BLaER1 treated with 17β-estradiol and CSF1 and Interleukin-3, amounts not matched to agents 10 nM and 100 nM (cell line): ENCODE results near the gene FAM236D.
"Not testable (repeated sequence)": the region's sequence is repeated elsewhere in the genome, so short reads cannot be mapped to it uniquely, and the experiment has no call there.

Experiments
- H3K27ac ChIP-seq, 11 experiments: shearing (Covaris generic); formaldehyde crosslinking; 2 replicates each; pipeline ENCODE4 v1.8.1; 2022
- H3K27me3 ChIP-seq, 11 experiments: shearing (Covaris generic); formaldehyde crosslinking; 2 replicates each; pipeline ENCODE4 v1.8.1; 2022
- H3K36me3 ChIP-seq, 11 experiments: shearing (Covaris generic); formaldehyde crosslinking; 2 replicates each; pipeline ENCODE4 v1.8.1; 2022
- H3K4me1 ChIP-seq, 10 experiments: shearing (Covaris generic); formaldehyde crosslinking; 2 replicates each; pipeline ENCODE4 v1.8.1; 2022
- H3K4me2 ChIP-seq, 11 experiments: shearing (Covaris generic); formaldehyde crosslinking; 2 replicates each; pipeline ENCODE4 v1.8.1; 2022
- H3K4me3 ChIP-seq, 10 experiments: shearing (Covaris generic); formaldehyde crosslinking; 2 replicates each; pipeline ENCODE4 v1.8.1; 2022
- H3K9ac ChIP-seq, 11 experiments: shearing (Covaris generic); formaldehyde crosslinking; 2 replicates each; pipeline ENCODE4 v1.8.1; 2022
- H3K9me3 ChIP-seq, 11 experiments: shearing (Covaris generic); formaldehyde crosslinking; replicated peaks in 1 of 11; 2 replicates each; pipeline ENCODE4 v1.8.1; 2022
- H4K20me1 ChIP-seq, 11 experiments: shearing (Covaris generic); formaldehyde crosslinking; 2 replicates each; pipeline ENCODE4 v1.8.1; 2022

FAM236D gene

GRCh38 chrX:72808110-72808509 lies at the start of gene FAM236D:
TSS of gene FAM236D (minus strand) at chrX:72808210. CDS start at chrX:72808110, 100 bp downstream.
- not testable (repeated sequence) for H3K9me3 ChIP-seq, H3K4me3 ChIP-seq, H3K4me2 ChIP-seq, H3K27me3 ChIP-seq, H4K20me1 ChIP-seq, H3K4me1 ChIP-seq, H3K9ac ChIP-seq, H3K27ac ChIP-seq, H3K36me3 ChIP-seq

- H3K4me2 ChIP-seq, H3K4me3 ChIP-seq, H3K9ac ChIP-seq, H3K9me3 ChIP-seq, H3K36me3 ChIP-seq, H3K27me3 ChIP-seq, H4K20me1 ChIP-seq, H3K4me1 ChIP-seq, H3K27ac ChIP-seq: not testable (repeated sequence)
Observed at GRCh38 chrX:72837532-72837931, 29.5 kb upstream of the FAM236D start.

- not testable (repeated sequence) for H3K9me3 ChIP-seq, H3K27ac ChIP-seq, H3K27me3 ChIP-seq, H3K4me2 ChIP-seq, H3K4me1 ChIP-seq, H3K4me3 ChIP-seq, H3K36me3 ChIP-seq, H3K9ac ChIP-seq, H4K20me1 ChIP-seq
Observed at GRCh38 chrX:72830701-72831100, 22.7 kb upstream of the FAM236D start.

- H4K20me1 ChIP-seq, H3K4me2 ChIP-seq, H3K4me1 ChIP-seq, H3K9me3 ChIP-seq, H3K4me3 ChIP-seq, H3K36me3 ChIP-seq, H3K27me3 ChIP-seq, H3K27ac ChIP-seq, H3K9ac ChIP-seq: not testable (repeated sequence)
Observed at GRCh38 chrX:72790390-72790789, 17.6 kb downstream of the FAM236D start.

- not testable (repeated sequence) for H3K9me3 ChIP-seq, H3K36me3 ChIP-seq, H3K4me2 ChIP-seq, H3K27me3 ChIP-seq, H3K4me3 ChIP-seq, H3K4me1 ChIP-seq, H4K20me1 ChIP-seq, H3K9ac ChIP-seq, H3K27ac ChIP-seq
Observed at GRCh38 chrX:72788142-72788541, 19.9 kb downstream of the FAM236D start.

- not testable (repeated sequence) for H3K4me2 ChIP-seq, H3K4me1 ChIP-seq, H4K20me1 ChIP-seq, H3K27ac ChIP-seq, H3K36me3 ChIP-seq, H3K9me3 ChIP-seq, H3K4me3 ChIP-seq, H3K9ac ChIP-seq, H3K27me3 ChIP-seq
Observed at GRCh38 chrX:72783964-72784363, 24.0 kb downstream of the FAM236D start.

- not testable (repeated sequence) for H3K4me2 ChIP-seq, H3K27me3 ChIP-seq
Observed at GRCh38 chrX:72783365-72783936, 24.6 kb downstream of the FAM236D start.

GRCh38 chrX:72782560-72782959 lies 25.4 kb downstream of the FAM236D start, which contains the start of gene FAM236B:
TSS of gene FAM236B (minus strand) at chrX:72782660. CDS start at chrX:72782560, 100 bp downstream.
- not testable (repeated sequence) for H3K27ac ChIP-seq, H3K9me3 ChIP-seq, H3K4me1 ChIP-seq, H3K9ac ChIP-seq, H3K4me2 ChIP-seq, H3K27me3 ChIP-seq, H4K20me1 ChIP-seq, H3K4me3 ChIP-seq, H3K36me3 ChIP-seq

More at GRCh38 chrX:72783365-72783936, 24.6 kb downstream of the FAM236D start:
- not testable (repeated sequence) for H3K9me3 ChIP-seq, H3K4me1 ChIP-seq, H3K36me3 ChIP-seq, H3K9ac ChIP-seq, H3K27ac ChIP-seq, H3K4me3 ChIP-seq, H4K20me1 ChIP-seq

- not testable (repeated sequence) for H3K4me3 ChIP-seq, H3K9ac ChIP-seq, H3K4me2 ChIP-seq, H3K27ac ChIP-seq, H3K36me3 ChIP-seq, H3K9me3 ChIP-seq, H3K4me1 ChIP-seq, H4K20me1 ChIP-seq, H3K27me3 ChIP-seq
Observed at GRCh38 chrX:72778146-72778545, 29.9 kb downstream of the FAM236D start.

- H3K27me3 ChIP-seq, H3K36me3 ChIP-seq, H3K4me3 ChIP-seq, H3K27ac ChIP-seq, H3K9ac ChIP-seq, H3K4me2 ChIP-seq, H3K9me3 ChIP-seq, H4K20me1 ChIP-seq, H3K4me1 ChIP-seq: not testable (repeated sequence)
Observed at GRCh38 chrX:72777467-72777790, 30.6 kb downstream of the FAM236D start.

GRCh38 chrX:72776653-72777466 lies 31.1 kb downstream of the FAM236D start, which contains the start of gene DMRTC1B:
TSS of gene DMRTC1B (plus strand) at chrX:72776890. CDS start at chrX:72845136, 68,246 bp downstream.
- not testable (repeated sequence) for H3K4me2 ChIP-seq, H4K20me1 ChIP-seq, H3K27ac ChIP-seq, H3K9ac ChIP-seq, H3K4me3 ChIP-seq, H3K27me3 ChIP-seq, H3K4me1 ChIP-seq, H3K9me3 ChIP-seq, H3K36me3 ChIP-seq

GRCh38 chrX:72760454-72760853 lies 47.6 kb downstream of the FAM236D start:
- not testable (repeated sequence) for H3K9me3 ChIP-seq, H3K9ac ChIP-seq, H3K4me1 ChIP-seq, H3K36me3 ChIP-seq, H4K20me1 ChIP-seq, H3K4me2 ChIP-seq, H3K4me3 ChIP-seq, H3K27me3 ChIP-seq, H3K27ac ChIP-seq
